Hindlimb muscle (tissue), 1 donor: ENCODE results near the gene WDR83. TPM values are rescaled to one million over a fixed set of nuclear protein-coding genes. Genes with fewer than 3 reads are reported as not detected.
"Not testable (repeated sequence)": the region's sequence is repeated elsewhere in the genome, so short reads cannot be mapped to it uniquely, and the experiment has no call there.

Experiments used
- DNase-seq: peaks from one replicate; pipeline ENCODE4 v3.0.0-alpha.2; 2013
- polyA plus RNA-seq: library from polyadenylated mRNA; unstranded; fragments of 120-200 nt; gene quantifications from one replicate; pipeline ENCODE4 v1.2.1, GENCODE V29; 2013; ENCODE audit not compliant: insufficient read length

The WDR83 gene, protein sequence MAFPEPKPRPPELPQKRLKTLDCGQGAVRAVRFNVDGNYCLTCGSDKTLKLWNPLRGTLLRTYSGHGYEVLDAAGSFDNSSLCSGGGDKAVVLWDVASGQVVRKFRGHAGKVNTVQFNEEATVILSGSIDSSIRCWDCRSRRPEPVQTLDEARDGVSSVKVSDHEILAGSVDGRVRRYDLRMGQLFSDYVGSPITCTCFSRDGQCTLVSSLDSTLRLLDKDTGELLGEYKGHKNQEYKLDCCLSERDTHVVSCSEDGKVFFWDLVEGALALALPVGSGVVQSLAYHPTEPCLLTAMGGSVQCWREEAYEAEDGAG
- polyA plus RNA-seq: 12.3 TPM

GRCh38 chr19:12666265-12667048, at the start of gene WDR83, which contains the start of gene MAN2B1:
WDR83 (plus strand) TSS chr19:12666807; CDS start chr19:12669791, 2,984 bp downstream.
MAN2B1 (minus strand) TSS chr19:12666742; CDS start chr19:12666701, 41 bp downstream.
- peak; percentile 81 for DNase-seq

DNA sequence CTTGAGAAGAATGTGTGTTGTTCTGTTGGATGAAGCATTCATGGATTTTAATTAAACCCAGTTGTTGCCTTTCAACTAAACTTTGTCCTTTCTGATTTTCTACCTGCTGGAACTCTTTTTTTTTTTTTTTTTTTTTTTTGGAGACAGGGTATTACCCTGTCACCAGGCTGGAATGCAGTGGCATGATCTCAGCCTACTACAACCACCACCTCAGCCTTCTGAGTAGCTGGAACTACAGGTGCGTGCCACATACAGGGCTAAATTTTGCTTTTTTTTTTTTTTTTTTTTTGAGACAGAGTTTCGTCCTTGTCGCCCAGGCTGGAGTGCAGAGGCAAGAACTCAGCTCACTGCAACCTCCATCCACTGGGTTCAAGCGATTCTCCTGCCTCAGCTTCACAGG, 49.0 kb upstream of the WDR83 start:
- no peak for DNase-seq

DNA sequence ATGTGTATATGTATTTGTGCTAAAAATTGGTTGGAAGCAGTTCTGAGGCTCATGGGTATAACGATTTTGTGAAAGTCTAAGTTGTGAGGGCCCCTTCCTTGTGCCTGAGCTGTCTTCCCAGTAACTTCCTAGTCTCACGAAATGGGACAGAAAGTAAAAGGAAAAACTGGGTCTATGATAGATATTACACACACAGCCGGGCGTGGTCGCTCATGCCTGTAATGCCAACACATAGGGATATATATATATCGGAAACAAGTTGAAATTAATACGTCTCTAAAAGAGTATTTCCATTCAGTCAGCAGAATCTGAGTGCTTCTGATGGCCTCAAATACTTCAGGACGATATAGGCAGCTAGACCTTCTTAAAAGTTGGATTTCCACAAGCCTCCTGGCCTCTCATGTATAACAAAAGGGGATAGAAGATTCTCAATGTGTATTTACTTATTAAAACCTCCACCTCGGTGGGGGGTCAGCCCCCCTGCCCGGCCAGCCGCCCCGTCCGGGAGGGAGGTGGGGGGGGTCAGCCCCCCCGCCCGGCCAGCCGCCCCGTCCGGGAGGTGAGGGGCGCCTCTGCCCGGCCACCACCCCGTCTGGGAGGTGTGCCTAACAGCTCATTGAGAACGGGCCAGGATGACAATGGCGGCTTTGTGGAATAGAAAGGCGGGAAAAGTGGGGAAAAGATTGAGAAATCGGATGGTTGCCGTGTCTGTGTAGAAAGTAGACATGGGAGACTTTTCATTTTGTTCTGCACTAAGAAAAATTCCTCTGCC, 45.2 kb upstream of the WDR83 start:
- DNase-seq: not testable (repeated sequence)

DNA sequence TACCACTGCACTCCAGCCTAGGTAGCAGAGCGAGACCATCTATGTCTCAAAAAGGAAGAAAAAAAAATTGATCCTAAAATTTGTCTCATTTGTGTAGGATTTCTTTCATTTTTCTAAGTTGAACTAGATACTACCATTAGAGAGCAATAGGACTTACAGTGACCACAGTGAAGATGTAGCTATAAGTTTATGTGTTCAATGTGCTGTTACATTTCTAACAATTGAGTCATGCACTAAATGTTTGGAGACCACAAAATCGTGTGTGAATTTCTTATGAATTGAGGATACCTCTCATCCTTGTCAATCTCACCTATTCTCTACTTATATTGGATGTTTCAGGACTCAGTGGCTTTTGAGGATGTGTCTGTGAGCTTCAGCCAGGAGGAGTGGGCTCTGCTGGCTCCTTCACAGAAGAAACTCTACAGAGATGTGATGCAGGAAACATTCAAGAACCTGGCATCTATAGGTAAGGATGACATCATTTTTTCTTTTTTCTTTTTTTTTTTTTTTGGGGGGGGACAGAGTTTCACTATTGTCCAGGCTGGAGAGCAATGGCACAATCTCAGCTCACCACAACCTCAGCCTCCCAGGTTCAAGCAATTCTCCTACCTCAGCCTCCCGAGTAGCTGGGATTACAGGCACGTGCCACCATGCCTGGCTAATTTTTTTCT, 43.1 kb upstream of the WDR83 start:
- DNase-seq: no peak

- DNase-seq: no peak
Measured at GRCh38 chr19:12626958-12627357, 39.6 kb upstream of the WDR83 start.

- DNase-seq: no peak
Measured at GRCh38 chr19:12628040-12629022, 38.3 kb upstream of the WDR83 start.

DNA sequence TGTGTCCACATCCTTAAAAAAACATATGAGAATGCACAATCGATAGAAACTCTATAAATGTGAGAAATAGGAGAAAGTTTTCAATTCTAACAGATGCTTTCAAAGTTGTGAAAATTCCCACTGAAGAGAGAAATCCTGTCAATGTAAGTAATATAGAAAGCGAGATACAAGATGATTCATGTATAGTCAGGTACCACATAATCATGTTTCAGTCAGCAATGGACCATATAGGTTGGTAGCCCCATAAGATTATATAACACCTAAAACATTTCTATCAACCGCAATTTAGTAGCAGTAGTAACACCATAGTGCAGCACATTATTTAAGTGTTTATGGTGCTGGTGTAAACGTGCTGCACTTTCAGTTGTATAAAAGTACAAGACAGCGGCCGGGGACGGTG, 37.4 kb upstream of the WDR83 start:
- no peak for DNase-seq

DNA sequence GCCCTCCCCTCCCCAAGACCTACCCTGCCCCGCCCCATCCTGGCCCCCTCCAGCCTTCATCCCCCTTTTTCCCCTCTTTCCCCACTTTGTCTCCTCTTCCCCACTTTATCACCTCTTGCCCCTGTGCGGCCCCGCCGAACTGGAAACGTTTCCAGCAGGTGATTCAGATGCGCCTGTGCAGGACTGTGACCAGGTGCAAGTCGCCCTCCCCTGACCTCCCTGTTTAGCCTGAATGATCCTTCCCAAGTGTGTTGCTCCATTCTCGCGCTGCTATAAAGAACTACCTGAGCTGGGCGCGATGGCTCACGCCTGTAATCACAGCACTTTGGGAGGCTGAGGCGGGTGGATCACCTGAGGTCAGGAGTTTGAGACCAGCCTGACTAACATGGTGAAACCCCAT, 30.0 kb upstream of the WDR83 start:
- no peak for DNase-seq

GRCh38 chr19:12638611-12639182, 27.9 kb upstream of the WDR83 start:
- DNase-seq: no peak

- peak; percentile 69 for DNase-seq
Measured at GRCh38 chr19:12639901-12640613, 26.6 kb upstream of the WDR83 start.

- no peak for DNase-seq
Measured at GRCh38 chr19:12641456-12641855, 25.2 kb upstream of the WDR83 start.

GRCh38 chr19:12642506-12642905, 24.1 kb upstream of the WDR83 start:
- DNase-seq: no peak

- DNase-seq: not testable (repeated sequence)
Measured at GRCh38 chr19:12643716-12644115, 22.9 kb upstream of the WDR83 start.

- no peak for DNase-seq
Measured at GRCh38 chr19:12646551-12646950, 20.1 kb upstream of the WDR83 start.

- DNase-seq: no peak
Measured at GRCh38 chr19:12647047-12647446, 19.6 kb upstream of the WDR83 start.

GRCh38 chr19:12647490-12648071, 19.0 kb upstream of the WDR83 start:
- no peak for DNase-seq

GRCh38 chr19:12648088-12648487, 18.5 kb upstream of the WDR83 start:
- no peak for DNase-seq

DNA sequence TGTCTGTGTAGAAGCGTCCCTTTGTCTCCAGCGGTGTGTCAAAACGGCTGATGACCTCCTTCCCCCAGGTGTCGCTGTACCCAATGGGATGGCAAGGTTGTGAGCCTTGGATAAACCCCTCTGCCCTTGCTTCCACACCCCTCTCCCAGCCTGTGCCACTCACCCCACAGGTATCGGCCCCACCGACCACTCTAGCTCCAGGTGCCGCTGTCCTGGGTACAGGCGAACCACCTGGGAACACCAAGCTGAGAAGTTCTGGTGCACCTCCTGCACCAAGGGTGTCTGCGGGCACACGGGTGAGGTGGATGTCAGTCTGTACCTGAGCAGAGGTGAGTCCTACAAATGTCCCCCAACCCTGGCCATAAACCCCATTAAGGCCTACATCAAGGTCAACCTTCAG, 16.7 kb upstream of the WDR83 start:
- no peak for DNase-seq

DNA sequence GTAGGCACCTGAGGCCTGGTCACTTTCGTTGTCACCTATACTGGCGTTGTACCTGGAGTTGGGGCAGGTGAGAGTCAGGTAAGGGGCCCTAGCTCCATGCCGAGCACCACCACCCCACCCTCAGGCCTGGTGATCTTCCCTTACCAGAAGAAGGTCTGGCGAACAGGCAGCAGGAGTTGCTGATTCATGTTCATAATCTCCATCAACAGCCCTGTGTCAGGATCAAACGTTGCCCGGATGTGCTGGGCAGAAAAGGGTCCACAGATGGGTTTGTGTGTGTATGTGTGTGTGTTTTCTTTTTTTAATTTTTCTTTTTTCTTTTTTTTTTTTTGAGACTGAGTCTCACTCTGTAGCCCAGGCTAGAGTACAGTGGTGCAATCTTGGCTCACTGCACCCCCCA, 14.4 kb upstream of the WDR83 start:
- no peak for DNase-seq

DNA sequence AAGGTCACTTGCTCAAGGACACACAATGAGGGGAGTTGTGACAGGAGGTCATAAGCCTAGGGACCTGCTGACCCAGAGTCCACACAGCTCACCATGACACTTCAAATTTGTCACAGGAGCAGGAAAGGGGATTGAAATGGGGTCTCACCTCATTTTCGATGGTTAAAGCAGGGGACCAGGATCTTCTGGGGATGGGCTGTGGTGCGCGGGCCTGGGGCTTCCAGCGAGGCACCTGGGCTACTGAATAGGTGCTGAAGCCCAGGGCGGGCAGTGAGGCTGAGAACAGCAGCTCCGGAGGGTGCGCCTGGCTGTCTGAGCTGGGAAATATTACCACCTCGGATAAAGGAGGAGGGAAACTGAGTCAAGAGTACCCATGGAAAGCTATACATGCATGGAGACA, 11.1 kb upstream of the WDR83 start:
- no peak for DNase-seq
